NCI-H460 (cell line): Measurements from ENCODE around the gene GTF3C4. TPM values are rescaled to one million over a fixed set of nuclear protein-coding genes. Genes with fewer than 3 reads are reported as not detected.

Source experiments
- DNase-seq: peaks from one replicate; pipeline ENCODE4 v3.0.0-alpha.2; 2016; ENCODE audit warnings: low read depth; ENCODE audit errors: extremely low read depth
- total RNA-seq: library from RNA; depleted of rRNA; stranded (reverse); fragments of >200 nt; shearing (Covaris generic); gene quantifications from 2 replicates; pipeline ENCODE4 v1.2.3, GENCODE V29; 2014

The GTF3C4 gene
- total RNA-seq, 1 experiment from 2014 or later: 20.0 TPM

GRCh38 chr9:132647806-132648205 lies 22.5 kb upstream of the GTF3C4 start:
- DNase-seq: no peak

GRCh38 chr9:132648283-132648682 lies 22.0 kb upstream of the GTF3C4 start:
- no peak for DNase-seq

- DNase-seq: no peak
These were observed 21.6 kb upstream of the GTF3C4 start for GRCh38 chr9:132648685-132649084.

GRCh38 chr9:132651259-132651658 lies 19.0 kb upstream of the GTF3C4 start:
- no peak for DNase-seq

- DNase-seq: no peak
These were observed 14.0 kb upstream of the GTF3C4 start for GRCh38 chr9:132656299-132656698.

GRCh38 chr9:132662152-132662945 lies 7.9 kb upstream of the GTF3C4 start:
- DNase-seq: no peak

GRCh38 chr9:132663117-132663516 lies 7.1 kb upstream of the GTF3C4 start:
- DNase-seq: no peak

GRCh38 chr9:132663851-132664250 lies 6.4 kb upstream of the GTF3C4 start:
- DNase-seq: no peak

- DNase-seq: no peak
These were observed 956 bp upstream of the GTF3C4 start for GRCh38 chr9:132669319-132669697.

GRCh38 chr9:132669698-132670456 lies 387 bp upstream of the GTF3C4 start, which contains the start of gene DDX31:
Gene DDX31, minus strand, starts transcription at chr9:132669983. Its CDS starts 49 bp downstream, at chr9:132669934.
- DNase-seq: peak; percentile 75

- no peak for DNase-seq
These were observed 1.6 kb downstream of the GTF3C4 start for GRCh38 chr9:132671620-132672412.

GRCh38 chr9:132672413-132672690 lies 2.1 kb downstream of the GTF3C4 start:
- no peak for DNase-seq

GRCh38 chr9:132673355-132673754 lies 3.1 kb downstream of the GTF3C4 start:
- DNase-seq: no peak

GRCh38 chr9:132674485-132674884 lies 4.2 kb downstream of the GTF3C4 start:
- DNase-seq: no peak

- DNase-seq: no peak
These were observed 7.7 kb downstream of the GTF3C4 start for GRCh38 chr9:132677976-132678375.

GRCh38 chr9:132679946-132680625 lies 9.8 kb downstream of the GTF3C4 start:
- no peak for DNase-seq

- no peak for DNase-seq
These were observed 11.3 kb downstream of the GTF3C4 start for GRCh38 chr9:132681561-132681960.

GRCh38 chr9:132683873-132684272 lies 13.6 kb downstream of the GTF3C4 start:
- no peak for DNase-seq

GRCh38 chr9:132690696-132691095 lies 20.4 kb downstream of the GTF3C4 start:
- no peak for DNase-seq

GRCh38 chr9:132694144-132694543 lies 23.9 kb downstream of the GTF3C4 start:
- no peak for DNase-seq

- DNase-seq: no peak
These were observed 27.0 kb downstream of the GTF3C4 start for GRCh38 chr9:132697230-132697629.
